ENCODE measurements around the gene SEC22A.

Gene SEC22A

GRCh38 chr3:123319760-123320159 is 118.0 kb downstream of the SEC22A start:
- DNase-seq (ENCODE audit: extremely low read depth, low read depth): no peak
- H3K4me3 ChIP-seq (replicated peaks; ENCODE audit: low read depth, low read length): no peak overlapping the region

GRCh38 chr3:123320221-123320620 is 118.5 kb downstream of the SEC22A start:
- TF ChIP-seq, protein P1, sequence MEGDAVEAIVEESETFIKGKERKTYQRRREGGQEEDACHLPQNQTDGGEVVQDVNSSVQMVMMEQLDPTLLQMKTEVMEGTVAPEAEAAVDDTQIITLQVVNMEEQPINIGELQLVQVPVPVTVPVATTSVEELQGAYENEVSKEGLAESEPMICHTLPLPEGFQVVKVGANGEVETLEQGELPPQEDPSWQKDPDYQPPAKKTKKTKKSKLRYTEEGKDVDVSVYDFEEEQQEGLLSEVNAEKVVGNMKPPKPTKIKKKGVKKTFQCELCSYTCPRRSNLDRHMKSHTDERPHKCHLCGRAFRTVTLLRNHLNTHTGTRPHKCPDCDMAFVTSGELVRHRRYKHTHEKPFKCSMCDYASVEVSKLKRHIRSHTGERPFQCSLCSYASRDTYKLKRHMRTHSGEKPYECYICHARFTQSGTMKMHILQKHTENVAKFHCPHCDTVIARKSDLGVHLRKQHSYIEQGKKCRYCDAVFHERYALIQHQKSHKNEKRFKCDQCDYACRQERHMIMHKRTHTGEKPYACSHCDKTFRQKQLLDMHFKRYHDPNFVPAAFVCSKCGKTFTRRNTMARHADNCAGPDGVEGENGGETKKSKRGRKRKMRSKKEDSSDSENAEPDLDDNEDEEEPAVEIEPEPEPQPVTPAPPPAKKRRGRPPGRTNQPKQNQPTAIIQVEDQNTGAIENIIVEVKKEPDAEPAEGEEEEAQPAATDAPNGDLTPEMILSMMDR (IDR thresholded peaks at IDR 0.05; ENCODE audit: low read depth, low read length, missing control alignments): no peak
- H3K4me3 ChIP-seq (replicated peaks; ENCODE audit: low read depth, low read length): no peak overlapping the region
- no peak for DNase-seq (ENCODE audit: extremely low read depth, low read depth)

More at GRCh38 chr3:123319760-123320159, 118.0 kb downstream of the SEC22A start:
- TF ChIP-seq, protein P1 (IDR thresholded peaks at IDR 0.05; ENCODE audit: low read depth, low read length, missing control alignments): no peak

DNA sequence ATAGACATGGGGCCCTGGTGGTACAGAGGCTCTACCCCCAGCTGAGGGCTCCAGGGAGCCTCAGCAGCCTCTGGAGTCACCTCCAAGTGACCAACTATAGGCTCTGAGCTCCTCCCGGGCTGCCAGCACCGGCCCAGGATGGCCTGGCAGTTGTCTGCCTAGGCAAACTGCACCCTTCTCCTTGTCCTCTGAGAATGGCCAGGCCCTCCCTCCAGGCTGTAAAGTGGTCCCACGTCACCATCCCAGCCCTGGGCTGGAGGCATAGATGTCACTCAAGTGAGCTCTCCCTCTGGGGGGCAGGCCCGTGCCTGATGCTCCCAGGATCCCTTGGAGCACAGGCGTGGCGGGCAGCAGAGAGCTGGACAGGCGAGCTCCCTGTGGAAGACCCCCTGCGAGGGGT is 120.1 kb downstream of the SEC22A start:
- no peak overlapping the region for H3K4me3 ChIP-seq (replicated peaks; ENCODE audit: low read depth, low read length)
- TF ChIP-seq, protein P1 (IDR thresholded peaks at IDR 0.05; ENCODE audit: low read depth, low read length, missing control alignments): no peak
- DNase-seq (ENCODE audit: extremely low read depth, low read depth): no peak

DNA sequence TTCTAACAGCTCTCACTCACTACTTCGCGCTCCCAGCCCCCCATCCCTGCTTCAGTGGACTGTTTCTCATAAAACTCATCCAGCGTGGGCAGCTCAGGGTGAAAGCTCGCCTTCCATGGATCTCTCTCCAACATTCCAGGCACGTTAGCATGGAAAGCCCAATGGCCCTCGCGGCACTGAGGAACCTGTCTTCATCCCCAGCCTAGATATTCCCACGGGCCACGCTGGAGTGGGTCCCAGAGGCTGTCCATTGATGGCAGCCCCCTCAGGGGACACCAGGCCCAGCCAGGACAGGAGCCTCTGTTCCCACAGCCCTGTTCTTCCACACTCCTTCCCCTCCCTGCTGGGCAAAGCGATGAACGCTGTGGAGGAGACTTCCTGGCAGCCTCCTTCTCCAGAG is 121.1 kb downstream of the SEC22A start:
- TF ChIP-seq, protein P1 (IDR thresholded peaks at IDR 0.05; ENCODE audit: low read depth, low read length, missing control alignments): no peak
- DNase-seq (ENCODE audit: extremely low read depth, low read depth): no peak
- no peak overlapping the region for H3K4me3 ChIP-seq (replicated peaks; ENCODE audit: low read depth, low read length)
